ENCODE data around the gene SEMA5A.
"Not testable (repeated sequence)": the region's sequence is repeated elsewhere in the genome, so short reads cannot be mapped to it uniquely, and the experiment has no call there.

SEMA5A gene

DNA sequence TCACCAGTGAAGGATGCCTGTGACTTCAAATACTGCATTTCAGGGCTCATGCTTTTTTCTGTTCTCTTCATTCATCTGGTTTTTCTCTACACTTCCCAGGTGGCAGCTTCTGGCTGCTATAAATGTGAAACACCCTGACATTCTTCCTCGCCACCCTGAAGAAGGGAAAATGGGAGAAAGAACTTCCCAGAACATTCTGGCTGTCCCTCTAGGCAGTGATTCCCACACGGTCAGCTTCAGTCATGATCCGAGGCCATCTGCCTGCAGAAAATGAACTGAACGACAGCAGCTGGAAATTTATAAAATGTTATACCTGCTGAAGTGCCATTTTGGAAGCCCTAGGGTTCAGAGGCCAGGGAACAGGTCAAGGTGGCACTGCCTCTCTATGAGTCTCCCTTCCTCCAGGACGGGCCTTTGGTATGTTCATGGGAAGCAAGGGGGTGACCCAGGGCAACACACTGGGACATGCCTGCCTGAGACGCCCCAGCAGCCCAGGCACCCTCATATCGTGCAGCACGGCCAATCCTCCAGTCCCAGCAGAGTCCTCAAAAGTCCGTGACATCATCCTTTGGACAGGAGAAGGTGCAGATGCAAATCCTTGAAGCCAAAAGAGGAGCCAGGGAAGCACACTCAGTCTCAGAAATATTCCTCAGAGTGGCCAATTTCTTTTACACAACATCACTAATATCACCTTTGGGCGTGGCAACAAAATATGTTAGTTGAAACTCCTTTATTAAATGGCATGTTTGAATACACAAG lies 107.1 kb downstream of the SEMA5A start:
- no peak for DNase-seq (ENCODE audit: low read depth)

DNA sequence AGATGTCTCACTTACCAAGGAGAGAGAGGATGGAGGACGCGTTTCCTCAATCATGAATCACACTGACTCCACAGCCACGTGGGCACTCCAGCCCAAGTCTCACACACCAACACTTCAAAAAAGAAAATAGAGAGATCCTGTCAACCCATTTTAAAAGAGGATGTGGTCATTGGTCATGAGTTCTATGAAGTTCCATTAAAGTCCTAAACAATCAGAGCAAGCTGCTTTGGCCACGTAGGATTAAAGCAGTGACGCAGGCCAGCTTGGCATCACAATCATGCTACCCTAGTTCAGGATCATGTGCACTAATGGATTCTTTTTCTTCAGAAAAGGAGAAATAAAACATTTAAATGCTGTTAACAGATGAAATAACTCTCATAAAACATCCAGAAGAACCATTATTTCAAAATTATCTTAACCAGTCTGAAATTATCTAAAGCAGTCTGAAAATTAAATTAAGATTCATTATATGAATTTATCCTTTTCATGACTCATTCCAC lies 108.1 kb downstream of the SEMA5A start:
- no peak for DNase-seq (ENCODE audit: low read depth)

- DNase-seq (ENCODE audit: low read depth): no peak
Measured at GRCh38 chr5:9431496-9432258, 114.2 kb downstream of the SEMA5A start.

GRCh38 chr5:9431151-9431495 lies 114.8 kb downstream of the SEMA5A start:
- DNase-seq (ENCODE audit: low read depth): no peak

DNA sequence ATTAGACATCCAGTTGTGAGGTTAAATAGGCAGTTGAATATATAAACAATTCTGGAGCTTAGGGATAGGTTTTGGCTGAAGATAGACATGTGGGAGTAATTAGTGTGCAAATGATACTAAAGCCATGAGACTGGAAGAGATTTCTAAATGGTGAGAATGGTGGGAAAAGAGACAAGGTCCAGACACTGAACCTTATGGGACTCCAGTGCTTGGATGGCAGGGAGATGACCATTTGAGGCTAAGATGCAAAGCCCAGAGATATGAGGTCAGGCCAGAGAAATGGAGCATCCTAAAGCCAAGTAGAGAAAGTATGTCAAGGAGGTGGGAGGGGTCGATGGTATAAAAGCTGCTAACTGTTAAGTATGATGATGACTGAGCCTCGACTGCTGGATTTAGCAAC lies 115.6 kb downstream of the SEMA5A start:
- DNase-seq (ENCODE audit: low read depth): no peak

DNA sequence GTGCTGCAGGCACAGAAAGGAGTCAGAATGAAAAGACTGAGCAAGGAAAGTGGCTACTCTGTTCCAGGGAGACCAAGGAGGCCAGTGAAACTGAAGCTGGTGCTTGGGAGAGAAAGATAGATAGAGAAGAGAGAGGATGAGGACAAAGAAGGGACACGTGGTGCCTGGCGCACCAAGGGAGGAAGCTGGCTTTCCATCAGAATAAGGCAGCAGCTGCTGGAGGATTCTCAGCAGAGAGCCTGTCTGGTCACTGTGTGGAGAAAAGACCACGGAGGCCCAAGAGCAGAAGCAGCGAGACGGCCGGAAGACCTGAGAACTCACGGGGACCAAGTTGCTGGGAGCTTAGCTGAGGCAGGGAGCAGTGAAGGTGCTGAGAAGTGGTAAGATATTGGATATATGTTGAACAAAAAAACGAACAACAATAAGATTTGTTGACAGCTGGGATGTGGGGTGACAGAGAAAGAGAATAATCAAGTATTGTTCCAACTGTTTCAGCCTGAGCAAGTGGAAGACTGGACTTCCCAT lies 116.1 kb downstream of the SEMA5A start:
- no peak for DNase-seq (ENCODE audit: low read depth)

DNA sequence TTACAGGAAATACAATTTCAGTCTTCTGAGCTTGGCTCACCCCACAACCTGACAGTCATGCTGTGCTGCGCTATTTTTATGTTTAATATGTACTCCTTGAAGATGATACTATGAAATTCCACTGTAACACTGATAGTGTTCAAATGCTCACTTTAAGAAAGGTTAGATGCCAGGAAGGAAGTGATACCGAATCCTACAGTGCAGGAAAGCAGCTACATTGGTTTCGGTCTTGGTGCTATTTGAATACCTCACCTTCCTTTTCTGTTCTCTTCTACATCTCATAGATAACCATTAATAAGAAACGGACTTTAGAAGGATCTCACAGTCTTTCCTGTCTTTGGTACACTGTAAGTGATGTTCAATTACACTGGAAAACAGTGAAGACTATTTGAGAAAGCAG lies 117.6 kb downstream of the SEMA5A start:
- DNase-seq (ENCODE audit: low read depth): no peak

- no peak for DNase-seq (ENCODE audit: low read depth)
Measured at GRCh38 chr5:9425710-9426109, 120.2 kb downstream of the SEMA5A start.

DNA sequence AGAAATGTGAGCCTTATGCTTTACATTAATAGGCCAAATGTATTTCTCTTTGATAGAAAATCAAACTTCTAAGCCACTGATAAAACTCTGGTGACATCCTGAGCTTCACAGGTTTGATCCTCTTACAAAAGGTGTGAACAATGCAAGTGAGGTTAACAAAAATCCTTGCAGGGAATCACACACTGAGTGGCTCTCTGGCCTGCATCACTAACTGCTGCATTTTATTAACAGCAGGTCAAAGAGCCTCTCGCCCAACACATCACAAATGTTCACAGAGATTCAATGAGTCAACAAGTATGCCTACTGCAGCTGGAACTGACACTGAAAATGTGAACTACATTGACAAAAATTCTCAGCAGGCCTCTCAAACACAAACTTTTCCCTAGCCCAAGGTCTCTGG lies 122.3 kb downstream of the SEMA5A start:
- DNase-seq (ENCODE audit: low read depth): no peak

GRCh38 chr5:9421884-9422283 lies 124.0 kb downstream of the SEMA5A start:
- DNase-seq (ENCODE audit: low read depth): no peak

DNA sequence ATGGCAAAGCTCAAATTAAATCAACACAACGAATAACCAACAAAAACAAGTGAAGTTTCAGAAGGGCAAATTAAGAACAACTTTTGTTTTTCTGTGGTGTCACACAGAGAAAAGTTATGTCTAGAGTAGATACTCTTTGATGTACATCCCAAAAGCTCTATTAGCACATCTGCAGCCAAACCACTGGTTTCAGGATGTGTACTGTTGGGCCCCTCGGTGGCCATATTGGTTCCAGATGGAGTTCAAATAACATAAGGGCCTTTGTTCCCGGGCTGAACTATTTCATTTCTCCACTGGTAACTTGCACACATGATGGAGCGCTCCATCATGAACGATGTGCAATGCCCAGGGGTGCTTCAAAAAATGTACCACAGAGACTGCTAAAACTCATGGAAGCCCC lies 126.1 kb downstream of the SEMA5A start:
- DNase-seq (ENCODE audit: low read depth): no peak

DNA sequence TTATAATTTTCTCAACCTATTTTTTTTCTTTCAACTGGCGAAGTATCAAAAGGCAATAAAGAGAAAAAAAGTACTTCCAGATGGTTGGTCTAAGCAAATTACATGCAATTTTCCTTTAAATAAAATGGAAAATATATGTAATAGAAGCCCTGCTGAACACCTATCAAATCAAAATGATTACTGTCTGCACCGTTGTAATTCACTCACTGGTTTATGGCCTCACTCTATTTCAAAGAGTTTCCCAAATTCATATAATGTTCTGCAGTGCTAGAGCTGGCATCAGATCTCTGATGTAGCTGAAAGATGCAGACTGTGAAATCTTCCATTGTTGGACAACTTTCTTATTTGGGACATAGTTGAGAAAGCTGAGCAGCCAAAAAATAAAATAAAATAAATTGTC lies 130.3 kb downstream of the SEMA5A start:
- DNase-seq (ENCODE audit: low read depth): no peak

DNA sequence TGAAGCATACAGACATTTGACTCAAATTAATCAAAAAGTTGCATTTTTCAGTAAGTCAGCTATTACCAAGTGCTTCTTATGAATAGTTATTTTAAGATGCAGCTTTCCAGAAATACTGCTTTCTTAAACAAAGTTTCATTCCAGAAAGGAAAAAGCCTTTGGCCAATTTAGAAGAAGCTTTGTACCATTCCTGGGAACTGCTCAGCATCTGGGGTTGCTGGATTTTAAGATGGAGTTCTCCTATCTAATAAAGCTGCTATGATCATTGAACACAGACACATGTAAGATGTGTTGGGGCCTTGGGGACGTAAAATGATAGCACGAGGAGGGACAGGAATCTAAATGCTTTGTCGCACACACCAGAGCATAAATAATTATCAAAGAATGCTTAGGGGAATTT lies 130.8 kb downstream of the SEMA5A start:
- no peak for DNase-seq (ENCODE audit: low read depth)

GRCh38 chr5:9411142-9411541 lies 134.7 kb downstream of the SEMA5A start:
- no peak for DNase-seq (ENCODE audit: low read depth)

- DNase-seq (ENCODE audit: low read depth): no peak
Measured at GRCh38 chr5:9409413-9409960, 136.4 kb downstream of the SEMA5A start.

DNA sequence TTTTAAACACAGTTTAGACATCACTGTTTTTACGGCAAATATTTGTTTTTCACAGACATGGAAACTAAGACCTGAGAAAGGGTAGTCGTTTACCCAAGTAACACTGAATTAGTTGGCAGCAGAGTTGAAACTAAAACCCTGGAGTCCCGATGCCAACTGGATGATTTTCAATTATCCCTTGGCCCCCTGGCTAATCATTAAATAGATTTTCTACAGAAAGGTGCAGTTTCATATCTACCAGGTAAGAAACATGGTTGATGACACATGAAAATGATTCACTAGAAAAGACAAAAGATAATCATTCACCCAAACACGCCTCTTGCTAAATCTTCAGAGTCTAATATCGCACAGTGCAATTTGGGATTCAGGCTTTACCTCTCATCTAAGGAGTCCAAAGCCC lies 136.9 kb downstream of the SEMA5A start:
- no peak for DNase-seq (ENCODE audit: low read depth)

GRCh38 chr5:9405196-9405754 lies 140.6 kb downstream of the SEMA5A start:
- no peak for DNase-seq (ENCODE audit: low read depth)

- no peak for DNase-seq (ENCODE audit: low read depth)
Measured at GRCh38 chr5:9401786-9402472, 143.9 kb downstream of the SEMA5A start.

GRCh38 chr5:9399783-9400182 lies 146.1 kb downstream of the SEMA5A start:
- not testable (repeated sequence) for DNase-seq (ENCODE audit: low read depth)

GRCh38 chr5:9399094-9399493 lies 146.8 kb downstream of the SEMA5A start:
- DNase-seq (ENCODE audit: low read depth): no peak

GRCh38 chr5:9398227-9398626 lies 147.6 kb downstream of the SEMA5A start:
- no peak for DNase-seq (ENCODE audit: low read depth)

DNA sequence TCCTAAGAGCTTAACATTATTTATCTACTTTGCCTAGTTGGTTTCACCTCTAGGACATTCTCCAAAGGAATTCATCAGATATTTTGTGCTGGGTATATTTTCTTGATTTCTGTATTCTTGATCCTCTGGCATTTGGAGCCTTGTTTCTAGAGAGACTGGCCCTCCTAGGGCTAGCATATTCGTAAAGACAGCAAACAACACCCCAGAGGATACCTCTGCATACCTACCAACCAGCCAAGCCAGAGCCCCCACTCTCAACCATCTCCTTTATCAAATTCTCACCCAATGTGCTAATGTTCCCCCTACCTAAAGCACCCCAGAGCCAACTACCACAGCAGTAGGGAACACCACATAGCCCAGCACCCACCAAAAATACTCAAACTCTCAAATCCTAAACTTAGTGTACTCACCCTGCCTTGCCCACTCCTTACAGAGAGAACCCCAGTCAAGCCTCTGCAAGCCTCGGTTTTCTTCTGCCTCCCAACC lies 149.5 kb downstream of the SEMA5A start:
- DNase-seq (ENCODE audit: low read depth): no peak

All from activated T-helper 1 cell treated with Interleukin-2 at 50 U/mL for 16 hours (primary cell).